ENCODE data around the gene PRKCB. TPM values are rescaled to one million over a fixed set of nuclear protein-coding genes. Genes with fewer than 3 reads are reported as not detected.

Gene PRKCB
- total and polyA plus RNA-seq, 4 donors = 1.6 to 9.4 (median 4.0) TPM

GRCh38 chr16:23899869-23900268 lies 64.1 kb downstream of the PRKCB start:
- no peak for TF ChIP-seq NR2F2 (IDR thresholded peaks at IDR 0.05)
- no peak for TF ChIP-seq MAX (IDR thresholded peaks at IDR 0.05)
- TF ChIP-seq, protein P1, sequence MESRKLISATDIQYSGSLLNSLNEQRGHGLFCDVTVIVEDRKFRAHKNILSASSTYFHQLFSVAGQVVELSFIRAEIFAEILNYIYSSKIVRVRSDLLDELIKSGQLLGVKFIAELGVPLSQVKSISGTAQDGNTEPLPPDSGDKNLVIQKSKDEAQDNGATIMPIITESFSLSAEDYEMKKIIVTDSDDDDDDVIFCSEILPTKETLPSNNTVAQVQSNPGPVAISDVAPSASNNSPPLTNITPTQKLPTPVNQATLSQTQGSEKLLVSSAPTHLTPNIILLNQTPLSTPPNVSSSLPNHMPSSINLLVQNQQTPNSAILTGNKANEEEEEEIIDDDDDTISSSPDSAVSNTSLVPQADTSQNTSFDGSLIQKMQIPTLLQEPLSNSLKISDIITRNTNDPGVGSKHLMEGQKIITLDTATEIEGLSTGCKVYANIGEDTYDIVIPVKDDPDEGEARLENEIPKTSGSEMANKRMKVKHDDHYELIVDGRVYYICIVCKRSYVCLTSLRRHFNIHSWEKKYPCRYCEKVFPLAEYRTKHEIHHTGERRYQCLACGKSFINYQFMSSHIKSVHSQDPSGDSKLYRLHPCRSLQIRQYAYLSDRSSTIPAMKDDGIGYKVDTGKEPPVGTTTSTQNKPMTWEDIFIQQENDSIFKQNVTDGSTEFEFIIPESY (IDR thresholded peaks at IDR 0.05) = no peak
- no peak for TF ChIP-seq TAF1 (conservative IDR thresholded peaks at IDR 0.05)
- DNase-seq (ENCODE audit: low spot score) = no peak
- Histone ChIP-seq H3K27me3 (ENCODE audit: control insufficient read depth in 4 of 4, insufficient read depth in 4 of 4, low read length in 3 of 4) (peaks cover 0 to 4% (median 1%) of the 10 kb centered on the region in 4 donors), H3K4me3 (ENCODE audit: low read depth in 1 of 3, low read length in 3 of 3) (no peak overlapping the region), H3K4me1 (ENCODE audit: control insufficient read depth in 4 of 4, insufficient read depth in 4 of 4, low read length in 3 of 4) (no peaks in the 10 kb centered on the region), H3K27ac (ENCODE audit: low read depth in 1 of 2, low read length in 2 of 2) (no peak overlapping the region), H3K9ac (ENCODE audit: low read depth in 1 of 2, low read length in 2 of 2) (no peak overlapping the region), H3K36me3 (ENCODE audit: control insufficient read depth in 4 of 4, insufficient read depth in 3 of 4, low read depth in 1 of 4, low read length in 3 of 4) (no peaks in the 10 kb centered on the region), H3K9me3 (ENCODE audit: control insufficient read depth in 4 of 4, low read length in 3 of 4) (no peaks in the 10 kb centered on the region)
- 71% methylated on average over 2 of the region's 2 CpGs for WGBS

DNA sequence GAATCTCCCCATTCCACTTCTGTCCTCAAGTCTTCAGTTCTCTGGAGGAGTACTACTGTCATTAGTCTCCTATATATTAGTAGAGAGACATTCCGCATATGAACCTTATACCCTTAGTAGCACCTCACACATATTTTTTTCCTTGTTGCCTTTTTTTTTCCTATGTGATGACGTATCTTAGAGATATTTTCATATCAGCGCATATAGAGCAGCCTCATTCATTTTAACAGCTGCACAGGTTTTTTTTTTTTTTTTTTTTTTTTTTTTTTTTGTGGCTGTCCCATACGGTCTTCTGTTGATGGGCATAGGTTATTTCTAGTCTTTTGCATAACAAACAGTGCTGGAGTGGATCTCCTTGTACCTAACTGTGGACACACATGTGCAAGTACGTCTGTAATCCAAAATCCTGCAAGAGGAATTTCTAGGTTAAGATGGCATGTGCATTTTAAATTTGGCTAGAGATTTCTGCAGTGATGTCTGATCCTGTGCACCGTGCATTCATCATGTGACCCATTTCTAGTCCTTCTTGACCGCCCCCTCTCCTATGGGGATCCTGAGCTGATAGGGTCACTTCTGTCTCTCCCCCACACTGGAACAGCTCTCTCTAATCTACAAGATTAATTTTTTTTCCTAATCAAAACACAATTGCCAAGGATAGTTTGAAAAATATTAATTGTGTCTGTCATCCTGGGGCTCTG lies 64.8 kb downstream of the PRKCB start:
- H3K4me3 ChIP-seq (ENCODE audit: low read depth in 1 of 3, low read length in 3 of 3) = no peak overlapping the region
- no peaks in the 10 kb centered on the region for H3K9me3 ChIP-seq (ENCODE audit: control insufficient read depth in 4 of 4, low read length in 3 of 4)
- H3K9ac ChIP-seq (ENCODE audit: low read depth in 1 of 2, low read length in 2 of 2) = no peak overlapping the region
- no peak for DNase-seq (ENCODE audit: low spot score)
- 70% methylated on average over 7 of the region's 7 CpGs for WGBS
- H3K27ac ChIP-seq (ENCODE audit: low read depth in 1 of 2, low read length in 2 of 2) = no peak overlapping the region
- no peaks in the 10 kb centered on the region for H3K4me1 ChIP-seq (ENCODE audit: control insufficient read depth in 4 of 4, insufficient read depth in 4 of 4, low read length in 3 of 4)
- TF ChIP-seq FOXA1 (IDR thresholded peaks at IDR 0.05) = no peak
- no peak for TF ChIP-seq HNF4A (conservative IDR thresholded peaks at IDR 0.05)
- no peak for TF ChIP-seq CTCF (IDR thresholded peaks at IDR 0.05; ENCODE audit: low read depth, low read length, missing input control)
- TF ChIP-seq JUND (IDR thresholded peaks at IDR 0.05) = no peak
- no peak for TF ChIP-seq NR2F2 (IDR thresholded peaks at IDR 0.05)
- no peak for TF ChIP-seq YY1 (IDR thresholded peaks at IDR 0.05)
- no peak for TF ChIP-seq REST (IDR thresholded peaks at IDR 0.05)
- TF ChIP-seq RXRA (IDR thresholded peaks at IDR 0.05) = no peak
- no peak for TF ChIP-seq HNF4G (IDR thresholded peaks at IDR 0.05)
- TF ChIP-seq, protein P2, sequence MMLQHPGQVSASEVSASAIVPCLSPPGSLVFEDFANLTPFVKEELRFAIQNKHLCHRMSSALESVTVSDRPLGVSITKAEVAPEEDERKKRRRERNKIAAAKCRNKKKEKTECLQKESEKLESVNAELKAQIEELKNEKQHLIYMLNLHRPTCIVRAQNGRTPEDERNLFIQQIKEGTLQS (IDR thresholded peaks at IDR 0.05) = no peak
- TF ChIP-seq SP1 (IDR thresholded peaks at IDR 0.05) = no peak
- TF ChIP-seq TAF1 (conservative IDR thresholded peaks at IDR 0.05) = no peak
- TF ChIP-seq GABPA (IDR thresholded peaks at IDR 0.05 in 1 of 2, conservative IDR thresholded peaks at IDR 0.05 in 1 of 2) = no peak
- peaks cover 0 to 4% (median 1%) of the 10 kb centered on the region in 4 donors for H3K27me3 ChIP-seq (ENCODE audit: control insufficient read depth in 4 of 4, insufficient read depth in 4 of 4, low read length in 3 of 4)
- H3K36me3 ChIP-seq (ENCODE audit: control insufficient read depth in 4 of 4, insufficient read depth in 3 of 4, low read depth in 1 of 4, low read length in 3 of 4) = no peaks in the 10 kb centered on the region
